Neural cell (in vitro differentiated cells): ENCODE measurements around the gene LRCH1. TPM values are rescaled to one million over a fixed set of nuclear protein-coding genes. Genes with fewer than 3 reads are reported as not detected.

ENCODE experiments used
- H2AFZ ChIP-seq: fragments of 200-600, 300-800 bp; sonication (generic), shearing (Covaris generic); 2 replicates; pipeline ENCODE4 v1.6.0; 2014; ENCODE audit warnings: low read depth, mild to moderate bottlenecking, antibody characterized with exemption, low read length, moderate library complexity
- H3F3A ChIP-seq: fragments of 200-600 bp; shearing (Covaris generic); 2 replicates; pipeline ENCODE4 v1.6.1; 2016; ENCODE audit warnings: mild to moderate bottlenecking, moderate library complexity, mixed read lengths, antibody characterized with exemption, low read length; ENCODE audit not compliant: insufficient read depth, poor library complexity, severe bottlenecking
- H3K27ac ChIP-seq: fragments of 200-600, 300-800 bp; sonication (generic), shearing (Covaris generic); 2 replicates; pipeline ENCODE4 v1.5.1; 2014; ENCODE audit warnings: mild to moderate bottlenecking, low read length, moderate library complexity
- H3K27me3 ChIP-seq: fragments of 300-800, 200-600 bp; sonication (generic), shearing (Covaris generic); 2 replicates; pipeline ENCODE4 v1.6.0; 2014; ENCODE audit warnings: mild to moderate bottlenecking, low read depth, low read length, moderate library complexity; ENCODE audit not compliant: insufficient read depth
- H3K36me3 ChIP-seq: fragments of 300-800, 200-600 bp; sonication (generic), shearing (Covaris generic); 2 replicates; pipeline ENCODE4 v1.5.1; 2014; ENCODE audit warnings: mild to moderate bottlenecking, antibody characterized with exemption, low read length, moderate library complexity; ENCODE audit not compliant: insufficient read depth
- H3K4me2 ChIP-seq: fragments of 300-800, 200-600 bp; sonication (generic), shearing (Covaris generic); 2 replicates; pipeline ENCODE4 v1.6.0; 2014; ENCODE audit warnings: mild to moderate bottlenecking, low read length
- H3K4me3 ChIP-seq: fragments of 300-800, 200-600 bp; sonication (generic), shearing (Covaris generic); 2 replicates; pipeline ENCODE4 v1.5.1; 2014; ENCODE audit warnings: mild to moderate bottlenecking, low read length, moderate library complexity
- H3K79me2 ChIP-seq: fragments of 200-600 bp; shearing (Covaris generic); replicated peaks from 2 replicates; pipeline ENCODE4 v1.6.0; 2014; ENCODE audit warnings: mild to moderate bottlenecking, low read length, moderate library complexity; ENCODE audit not compliant: insufficient read depth
- H3K9ac ChIP-seq: fragments of 300-800, 200-600 bp; sonication (generic), shearing (Covaris generic); 2 replicates; pipeline ENCODE4 v1.6.1; 2016; ENCODE audit warnings: mild to moderate bottlenecking, low read length, mixed read lengths
- H3K9me2 ChIP-seq: fragments of 200-600 bp; shearing (Covaris generic); 2 replicates; pipeline ENCODE4 v1.6.1; 2016; ENCODE audit warnings: mild to moderate bottlenecking, low read length, mixed read lengths; ENCODE audit not compliant: insufficient read depth
- H3K9me3 ChIP-seq: fragments of 200-600, 300-800 bp; sonication (generic), shearing (Covaris generic); 2 replicates; pipeline ENCODE4 v1.6.1; 2016; ENCODE audit warnings: mild to moderate bottlenecking, mixed run types, low read length, moderate library complexity, mixed read lengths
- H4K20me1 ChIP-seq: fragments of 200-600 bp; shearing (Covaris generic); 2 replicates; pipeline ENCODE4 v1.6.1; 2016; ENCODE audit warnings: mild to moderate bottlenecking, mixed run types; ENCODE audit not compliant: insufficient read depth
- EP300 ChIP-seq: fragments of 450-650 bp; conservative IDR thresholded peaks from 2 replicates; pipeline ENCODE4 v1.6.1; 2014; ENCODE audit warnings: antibody characterized with exemption, mild to moderate bottlenecking, moderate library complexity; ENCODE audit not compliant: poor library complexity, severe bottlenecking
- EZH2 ChIP-seq: fragments of 200-600, 300-800 bp; shearing (Covaris generic), sonication (generic); IDR thresholded peaks from 2 replicates; pipeline ENCODE4 v1.6.1; 2014; ENCODE audit warnings: antibody characterized with exemption, low read length, borderline replicate concordance, mild to moderate bottlenecking; ENCODE audit not compliant: insufficient read depth, poor library complexity, severe bottlenecking
- MXI1 ChIP-seq: fragments of 450-650 bp; conservative IDR thresholded peaks from 2 replicates; pipeline ENCODE4 v1.6.1; 2014; ENCODE audit warnings: antibody characterized with exemption, mild to moderate bottlenecking; ENCODE audit not compliant: poor library complexity, severe bottlenecking
- POLR2AphosphoS5 ChIP-seq: IDR thresholded peaks from 2 replicates; pipeline ENCODE4 v1.6.1; 2012
- RAD21 ChIP-seq: fragments of 450-650 bp; conservative IDR thresholded peaks from 2 replicates; pipeline ENCODE4 v1.6.1; 2014; ENCODE audit warnings: antibody characterized with exemption, mild to moderate bottlenecking, moderate library complexity
- SMC3 ChIP-seq: fragments of 450-650 bp; conservative IDR thresholded peaks from 2 replicates; pipeline ENCODE4 v1.6.1; 2014; ENCODE audit warnings: antibody characterized with exemption, mild to moderate bottlenecking, moderate library complexity; ENCODE audit not compliant: poor library complexity
- TAF1 ChIP-seq: IDR thresholded peaks from 2 replicates; pipeline ENCODE4 v1.6.1; 2012; ENCODE audit warnings: low read depth
- polyA plus RNA-seq: library from polyadenylated mRNA; depleted of rRNA; stranded (reverse); fragments of >200 nt; gene quantifications from 2 replicates; pipeline ENCODE4 v1.2.3, GENCODE V29; 2014
- TF ChIP-seq, protein P1 (sequence below): IDR thresholded peaks from 2 replicates; pipeline ENCODE4 v1.6.1; 2012; ENCODE audit warnings: borderline replicate concordance
- TF ChIP-seq, protein P2 (sequence below): fragments of 450-650 bp; IDR thresholded peaks from 2 replicates; pipeline ENCODE4 v1.5.1; 2014; ENCODE audit warnings: antibody characterized with exemption, mild to moderate bottlenecking, moderate library complexity; ENCODE audit not compliant: poor library complexity, severe bottlenecking

LRCH1 gene
- polyA plus RNA-seq, 1 donor from 2014 or later = 15.4 TPM

DNA sequence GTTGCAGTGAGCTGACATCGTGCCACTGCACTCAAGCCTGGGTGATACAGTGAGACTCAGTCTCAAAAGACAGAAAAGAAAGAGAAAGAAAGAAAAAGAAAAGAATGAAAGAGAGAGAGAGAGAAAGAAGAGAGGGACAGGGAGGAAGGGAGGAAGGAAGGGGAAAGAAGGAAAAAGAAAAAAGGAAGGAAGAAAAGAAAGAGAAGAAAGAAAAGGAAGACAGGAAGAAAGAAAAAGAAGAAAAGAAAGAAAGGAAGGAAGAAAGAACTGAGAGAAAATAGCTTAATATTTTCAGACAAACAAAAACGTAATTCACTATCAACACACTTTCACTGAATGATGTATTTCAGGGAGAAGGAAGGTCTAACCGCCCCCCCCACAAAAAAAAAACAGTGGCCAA is 204.7 kb downstream of the LRCH1 start:
- Histone ChIP-seq H3K4me2 (no peak overlapping the region), H2AFZ (no peak overlapping the region), H3F3A (no peaks in the 10 kb centered on the region), H3K27ac (no peak overlapping the region), H3K27me3 (no peaks in the 10 kb centered on the region), H3K36me3 (no peaks in the 10 kb centered on the region), H3K79me2 (no peaks in the 10 kb centered on the region), H3K4me3 (no peak overlapping the region), H3K9me2 (no peaks in the 10 kb centered on the region), H3K9me3 (no peaks in the 10 kb centered on the region), H3K9ac (no peak overlapping the region), H4K20me1 (no peaks in the 10 kb centered on the region)
- TF ChIP-seq, protein P1, sequence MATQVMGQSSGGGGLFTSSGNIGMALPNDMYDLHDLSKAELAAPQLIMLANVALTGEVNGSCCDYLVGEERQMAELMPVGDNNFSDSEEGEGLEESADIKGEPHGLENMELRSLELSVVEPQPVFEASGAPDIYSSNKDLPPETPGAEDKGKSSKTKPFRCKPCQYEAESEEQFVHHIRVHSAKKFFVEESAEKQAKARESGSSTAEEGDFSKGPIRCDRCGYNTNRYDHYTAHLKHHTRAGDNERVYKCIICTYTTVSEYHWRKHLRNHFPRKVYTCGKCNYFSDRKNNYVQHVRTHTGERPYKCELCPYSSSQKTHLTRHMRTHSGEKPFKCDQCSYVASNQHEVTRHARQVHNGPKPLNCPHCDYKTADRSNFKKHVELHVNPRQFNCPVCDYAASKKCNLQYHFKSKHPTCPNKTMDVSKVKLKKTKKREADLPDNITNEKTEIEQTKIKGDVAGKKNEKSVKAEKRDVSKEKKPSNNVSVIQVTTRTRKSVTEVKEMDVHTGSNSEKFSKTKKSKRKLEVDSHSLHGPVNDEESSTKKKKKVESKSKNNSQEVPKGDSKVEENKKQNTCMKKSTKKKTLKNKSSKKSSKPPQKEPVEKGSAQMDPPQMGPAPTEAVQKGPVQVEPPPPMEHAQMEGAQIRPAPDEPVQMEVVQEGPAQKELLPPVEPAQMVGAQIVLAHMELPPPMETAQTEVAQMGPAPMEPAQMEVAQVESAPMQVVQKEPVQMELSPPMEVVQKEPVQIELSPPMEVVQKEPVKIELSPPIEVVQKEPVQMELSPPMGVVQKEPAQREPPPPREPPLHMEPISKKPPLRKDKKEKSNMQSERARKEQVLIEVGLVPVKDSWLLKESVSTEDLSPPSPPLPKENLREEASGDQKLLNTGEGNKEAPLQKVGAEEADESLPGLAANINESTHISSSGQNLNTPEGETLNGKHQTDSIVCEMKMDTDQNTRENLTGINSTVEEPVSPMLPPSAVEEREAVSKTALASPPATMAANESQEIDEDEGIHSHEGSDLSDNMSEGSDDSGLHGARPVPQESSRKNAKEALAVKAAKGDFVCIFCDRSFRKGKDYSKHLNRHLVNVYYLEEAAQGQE = no peak
- TF ChIP-seq EZH2 (no peak), POLR2AphosphoS5 (no peak), RAD21 (no peak), MXI1 (no peak), EP300 (no peak), SMC3 (no peak), TAF1 (no peak)
- TF ChIP-seq, protein P2, sequence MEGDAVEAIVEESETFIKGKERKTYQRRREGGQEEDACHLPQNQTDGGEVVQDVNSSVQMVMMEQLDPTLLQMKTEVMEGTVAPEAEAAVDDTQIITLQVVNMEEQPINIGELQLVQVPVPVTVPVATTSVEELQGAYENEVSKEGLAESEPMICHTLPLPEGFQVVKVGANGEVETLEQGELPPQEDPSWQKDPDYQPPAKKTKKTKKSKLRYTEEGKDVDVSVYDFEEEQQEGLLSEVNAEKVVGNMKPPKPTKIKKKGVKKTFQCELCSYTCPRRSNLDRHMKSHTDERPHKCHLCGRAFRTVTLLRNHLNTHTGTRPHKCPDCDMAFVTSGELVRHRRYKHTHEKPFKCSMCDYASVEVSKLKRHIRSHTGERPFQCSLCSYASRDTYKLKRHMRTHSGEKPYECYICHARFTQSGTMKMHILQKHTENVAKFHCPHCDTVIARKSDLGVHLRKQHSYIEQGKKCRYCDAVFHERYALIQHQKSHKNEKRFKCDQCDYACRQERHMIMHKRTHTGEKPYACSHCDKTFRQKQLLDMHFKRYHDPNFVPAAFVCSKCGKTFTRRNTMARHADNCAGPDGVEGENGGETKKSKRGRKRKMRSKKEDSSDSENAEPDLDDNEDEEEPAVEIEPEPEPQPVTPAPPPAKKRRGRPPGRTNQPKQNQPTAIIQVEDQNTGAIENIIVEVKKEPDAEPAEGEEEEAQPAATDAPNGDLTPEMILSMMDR = no peak

DNA sequence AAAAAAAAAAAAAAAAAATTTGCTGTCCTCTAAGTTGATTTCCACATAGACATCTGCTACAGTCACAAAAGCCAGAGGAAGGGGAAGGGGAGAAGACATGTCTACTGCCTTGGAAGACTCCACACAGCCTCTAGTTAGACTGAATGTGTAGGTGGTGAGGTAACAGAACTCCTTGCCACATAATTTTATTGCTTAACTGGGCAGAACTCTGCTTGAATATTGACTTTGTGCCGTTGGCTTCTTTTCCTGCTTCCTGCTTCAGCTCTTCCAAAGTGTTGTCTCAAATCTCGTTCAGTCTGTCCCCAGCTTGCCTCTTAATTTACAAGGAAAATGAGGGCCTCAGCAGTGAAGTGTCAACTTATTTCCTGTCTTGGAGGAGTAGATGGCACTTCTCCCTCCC is 206.9 kb downstream of the LRCH1 start:
- TF ChIP-seq POLR2AphosphoS5 = no peak
- TF ChIP-seq, protein P1 = no peak
- no peak for TF ChIP-seq SMC3
- no peak for TF ChIP-seq TAF1
- TF ChIP-seq, protein P2 = no peak
- no peak for TF ChIP-seq RAD21
- H3K27ac ChIP-seq = no peak overlapping the region
- H3K27me3 ChIP-seq = no peaks in the 10 kb centered on the region
- no peaks in the 10 kb centered on the region for H3K9me2 ChIP-seq
- no peak overlapping the region for H3K4me2 ChIP-seq
- H3K9me3 ChIP-seq = no peaks in the 10 kb centered on the region
- no peaks in the 10 kb centered on the region for H3K79me2 ChIP-seq
- H2AFZ ChIP-seq = no peak overlapping the region
- no peaks in the 10 kb centered on the region for H3K36me3 ChIP-seq
- no peak overlapping the region for H3K4me3 ChIP-seq
- H3F3A ChIP-seq = no peaks in the 10 kb centered on the region
- H4K20me1 ChIP-seq = no peaks in the 10 kb centered on the region
- H3K9ac ChIP-seq = no peak overlapping the region
